Heart left ventricle (tissue), 16 donors: Measurements from ENCODE around the gene DNAJB1. TPM values are rescaled to one million over a fixed set of nuclear protein-coding genes. Genes with fewer than 3 reads are reported as not detected.

ENCODE experiments used
- ATAC-seq, 4 donors: fragments of 200-7000 bp; cut with Tn5 transposase; one replicate each; pipeline ENCODE4 v1.9.1; 2020 to 2022; ENCODE audit warnings: moderate library complexity in 4 of 4, mild to moderate bottlenecking in 3 of 4, moderate number of reproducible peaks in 1 of 4
- DNase-seq, 5 donors: peaks; one replicate each; pipeline ENCODE4 v3.0.0-alpha.2; 2020
- H3K27ac ChIP-seq, 12 donors: fragments of 200-600 bp; sonication (generic) in 4 of 12; one replicate each; pipeline versions ENCODE4 v1.5.0 to v1.8.0; 2016 to 2022; ENCODE audit warnings: mild to moderate bottlenecking in 2 of 12
- H3K27me3 ChIP-seq, 9 donors: fragments of 200-600 bp; sonication (generic) in 2 of 9; one replicate each; pipeline versions ENCODE4 v1.5.1 to v1.8.0; 2016 to 2022; ENCODE audit warnings: mild to moderate bottlenecking in 3 of 9
- H3K36me3 ChIP-seq, 9 donors: fragments of 200-600 bp; sonication (generic) in 2 of 9; one replicate each; pipeline versions ENCODE4 v1.5.0 to v1.8.0; 2018 to 2022; ENCODE audit warnings: mild to moderate bottlenecking in 2 of 9
- H3K4me1 ChIP-seq, 12 donors: fragments of 200-600 bp; sonication (generic) in 4 of 12; one replicate each; pipeline versions ENCODE4 v1.5.0 to v1.8.0; 2016 to 2022; ENCODE audit warnings: mild to moderate bottlenecking in 3 of 12
- H3K4me3 ChIP-seq, 12 donors: fragments of 200-600 bp; sonication (generic) in 4 of 12; one replicate each; pipeline versions ENCODE4 v1.5.0 to v1.8.0; 2017 to 2022; ENCODE audit warnings: mild to moderate bottlenecking in 9 of 12, moderate library complexity in 4 of 12
- H3K9me3 ChIP-seq, 12 donors: fragments of 200-600 bp; sonication (generic) in 4 of 12; one replicate each; pipeline versions ENCODE4 v1.5.0 to v1.8.0; 2016 to 2022; ENCODE audit warnings: mild to moderate bottlenecking in 1 of 12
- CTCF ChIP-seq, 12 donors: fragments of 200-600 bp; sonication (generic) in 4 of 12; IDR thresholded peaks; one replicate each; pipeline versions ENCODE4 v1.5.0 to v1.8.0; 2018 to 2022; ENCODE audit warnings: antibody characterized with exemption in 12 of 12, mild to moderate bottlenecking in 5 of 12
- POLR2A ChIP-seq, 2 donors: fragments of 450-650 bp; IDR thresholded peaks; one replicate each; pipeline ENCODE4 v1.6.1; 2017; ENCODE audit warnings: antibody characterized with exemption in 2 of 2, mild to moderate bottlenecking in 2 of 2, moderate library complexity in 2 of 2
- WGBS, 4 donors: extraction: QIAGEN DNeasy Blood & Tissue Kit in 2 of 4; methylation state at CpG; one replicate each; pipeline versions ENCODE4 v1.1.5 to v1.1.7; 2013 to 2018; 5-methylcytosine and 5-hydroxymethylcytosine counted together
- intact Hi-C, 10 donors: fragments of 100-400 bp; cut with DNase I; formaldehyde crosslinking; loops; one replicate each; pipeline versions ENCODE4 v1.11.1 to v1.14.2; 2022
- polyA plus RNA-seq, 2 donors: library from polyadenylated mRNA; stranded (reverse); fragments of 200-250 nt; gene quantifications; one replicate each; pipeline ENCODE4 v1.2.3, GENCODE V29; 2013
- total RNA-seq, 9 donors: library from RNA; depleted of rRNA in 2 of 9; stranded (reverse); fragments of >200 nt in 2 of 9; fragmentation: NEBNext Ultra II Directional in 3 of 9; extraction: Animal tissue kit (Norgen Biotek cat#: 25700) in 3 of 9; gene quantifications; one replicate each; pipeline versions ENCODE4 v1.1.0 to v1.2.4, GENCODE V29; 2016 to 2023
- donor health status: ischemic (EF 13 %, LVEDD 7.1; RV severe dilation, severe dysfunction).
- donor health status: healthy with polysubstance abuse.
- donor health status: DM: no; HTN: yes; CAD: no.
- donor health status: DM: no; HTN: no; CAD: no.
- donor health status: ischemic (EF 25% LVEDD 6.9; RV normal size, moderate dysfunction).
- donor health status: ischemic (EF 25% LVEDD 5.7; RV mildly dilated, moderate dysfunction).
- donor health status: healthy.
- donor health status: DM: yes; HTN: yes; CAD: no.
- donor health status: ischemic (EF 35%, LVEDD 5.7; RV mildly dilated, moderate dysfunction).
- donor health status: nonischemic (EF 11% LVEDD 7.7; RV severe dilation, severe dysfunction).
- donor health status: DM: yes; HTN: yes; CAD: no.
- donor health status: PGD.
- donor health status: ischemic (EF 29% LVEDD 5.4; RV normal size, mild dysfunction).
- donor health status: nonischemic (EF 23%, LVEDD 6.1; RV moderate dilation, normal function).

DNAJB1 gene
- total and polyA plus RNA-seq, 11 donors, result 27.5 to 70.6 (median 44.8) TPM

- DNase-seq (no peak), ATAC-seq (no peak)
- no peak for TF ChIP-seq POLR2A (IDR thresholded peaks at IDR 0.05)
- TF ChIP-seq CTCF (IDR thresholded peaks at IDR 0.05), result no peak
- no peaks in the 10 kb centered on the region for H3K27me3 ChIP-seq
- H3K36me3 ChIP-seq, result no peaks in the 10 kb centered on the region
- 43 to 73% (median 65%) methylated on average over 1 of the region's 1 CpG for WGBS, 4 donors
- intact Hi-C loops, result no loop called here
- peaks cover 0 to 11% (median 0%) of the 10 kb centered on the region in 12 donors for H3K4me1 ChIP-seq
- H3K27ac ChIP-seq, result no peak overlapping the region
- no peaks in the 10 kb centered on the region for H3K9me3 ChIP-seq
- no peak overlapping the region for H3K4me3 ChIP-seq
Observed at GRCh38 chr19:14503285-14503684, 14.9 kb downstream of the DNAJB1 start.

- intact Hi-C loops, result no loop called here
- WGBS, 4 donors, result 80 to 86% (median 83%) methylated on average over 10 to 11 of the region's 11 CpGs
- peaks cover 0 to 11% (median 2%) of the 10 kb centered on the region in 12 donors for H3K4me1 ChIP-seq
- no peak overlapping the region for H3K27ac ChIP-seq
- ATAC-seq (no peak), DNase-seq (no peak)
- no peak overlapping the region for H3K4me3 ChIP-seq
- no peaks in the 10 kb centered on the region for H3K27me3 ChIP-seq
- TF ChIP-seq POLR2A (IDR thresholded peaks at IDR 0.05) (no peak), CTCF (IDR thresholded peaks at IDR 0.05) (no peak)
- H3K9me3 ChIP-seq, result no peaks in the 10 kb centered on the region
- H3K36me3 ChIP-seq, result no peaks in the 10 kb centered on the region
Observed at GRCh38 chr19:14502334-14503092, 15.7 kb downstream of the DNAJB1 start.

GRCh38 chr19:14497228-14497921 lies 20.8 kb downstream of the DNAJB1 start:
- DNase-seq, result no peak
- Histone ChIP-seq H3K9me3 (no peaks in the 10 kb centered on the region), H3K4me3 (no peak overlapping the region), H3K27ac (peak overlapping the region in 10 of 12 donors; percentile 7 to 88 (median 58)), H3K4me1 (peaks cover 5 to 33% (median 22%) of the 10 kb centered on the region in 12 donors), H3K27me3 (no peaks in the 10 kb centered on the region), H3K36me3 (peaks cover 0 to 6% (median 0%) of the 10 kb centered on the region in 9 donors)
- WGBS, 4 donors, result 41 to 54% (median 47%) methylated on average over 4 to 6 of the region's 6 CpGs
- intact Hi-C loops, result loop anchor here in 2 of 10 donors (2.0 to 10.0 kb wide), 2 partner anchors 19 to 363 kb away; partner anchors contain the start of gene ASF1B (in 1 of the 2)
- TF ChIP-seq POLR2A (IDR thresholded peaks at IDR 0.05) (peak in 1 of 2 donors; percentile 13), CTCF (IDR thresholded peaks at IDR 0.05) (no peak)
- no peak for ATAC-seq

- Histone ChIP-seq H3K36me3 (peaks cover 0 to 8% (median 4%) of the 10 kb centered on the region in 9 donors), H3K4me1 (peaks cover 5 to 33% (median 22%) of the 10 kb centered on the region in 12 donors), H3K27me3 (no peaks in the 10 kb centered on the region), H3K4me3 (peak overlapping the region in 10 of 12 donors; percentile 80 to 94 (median 91)), H3K27ac (peak overlapping the region in 11 of 12 donors; percentile 7 to 88 (median 60)), H3K9me3 (no peaks in the 10 kb centered on the region)
- ATAC-seq (no peak), DNase-seq (no peak)
- 33 to 42% (median 34%) methylated on average over 7 of the region's 7 CpGs for whole genome bisulfite sequencing, 4 donors
- intact Hi-C loops, result loop anchor here in 2 of 10 donors (2.0 to 10.0 kb wide), 2 partner anchors 20 to 362 kb away; partner anchors contain the start of gene ASF1B (in 1 of the 2)
- TF ChIP-seq POLR2A (IDR thresholded peaks at IDR 0.05) (no peak), CTCF (IDR thresholded peaks at IDR 0.05) (no peak)
Observed at GRCh38 chr19:14496834-14497227, 21.4 kb downstream of the DNAJB1 start.
